ENCODE measurements around the gene SLC25A33. TPM values are rescaled to one million over a fixed set of nuclear protein-coding genes. Genes with fewer than 3 reads are reported as not detected.

SLC25A33 gene
- polyA plus RNA-seq, 3 donors: 4.2 to 4.8 (median 4.5) TPM

- no peak for DNase-seq (ENCODE audit: low read depth in 3 of 3, low spot score in 2 of 3)
Measured at GRCh38 chr1:9586147-9586766, 47.0 kb downstream of the SLC25A33 start.

GRCh38 chr1:9588551-9589143 is 49.4 kb downstream of the SLC25A33 start, which contains the start of gene TMEM201:
TMEM201 (plus strand) TSS chr1:9588911; CDS start chr1:9588931, 20 bp downstream.
- DNase-seq (ENCODE audit: low read depth in 3 of 3, low spot score in 2 of 3): peak; percentile 63 to 90 (median 83)

- no peak for DNase-seq (ENCODE audit: low read depth in 3 of 3, low spot score in 2 of 3)
Measured at GRCh38 chr1:9589144-9589718, 50.0 kb downstream of the SLC25A33 start.

GRCh38 chr1:9589719-9590157 is 50.5 kb downstream of the SLC25A33 start:
- DNase-seq (ENCODE audit: low read depth in 3 of 3, low spot score in 2 of 3): no peak

GRCh38 chr1:9590201-9590600 is 50.9 kb downstream of the SLC25A33 start:
- no peak for DNase-seq (ENCODE audit: low read depth in 3 of 3, low spot score in 2 of 3)

- no peak for DNase-seq (ENCODE audit: low read depth in 3 of 3, low spot score in 2 of 3)
Measured at GRCh38 chr1:9590945-9591668, 51.8 kb downstream of the SLC25A33 start.

- no peak for DNase-seq (ENCODE audit: low read depth in 3 of 3, low spot score in 2 of 3)
Measured at GRCh38 chr1:9591669-9592509, 52.6 kb downstream of the SLC25A33 start.

GRCh38 chr1:9592510-9593075 is 53.3 kb downstream of the SLC25A33 start:
- no peak for DNase-seq (ENCODE audit: low read depth in 3 of 3, low spot score in 2 of 3)

- DNase-seq (ENCODE audit: low read depth in 3 of 3, low spot score in 2 of 3): no peak
Measured at GRCh38 chr1:9593147-9593491, 53.9 kb downstream of the SLC25A33 start.

- peak; percentile 67 to 81 (median 73) for DNase-seq (ENCODE audit: low read depth in 3 of 3, low spot score in 2 of 3)
Measured at GRCh38 chr1:9593492-9594465, 54.5 kb downstream of the SLC25A33 start.

GRCh38 chr1:9594471-9595155 is 55.3 kb downstream of the SLC25A33 start:
- no peak for DNase-seq (ENCODE audit: low read depth in 3 of 3, low spot score in 2 of 3)

- DNase-seq (ENCODE audit: low read depth in 3 of 3, low spot score in 2 of 3): no peak
Measured at GRCh38 chr1:9595156-9595967, 56.1 kb downstream of the SLC25A33 start.

- no peak for DNase-seq (ENCODE audit: low read depth in 3 of 3, low spot score in 2 of 3)
Measured at GRCh38 chr1:9595968-9596340, 56.7 kb downstream of the SLC25A33 start.

- DNase-seq (ENCODE audit: low read depth in 3 of 3, low spot score in 2 of 3): no peak
Measured at GRCh38 chr1:9596415-9597123, 57.3 kb downstream of the SLC25A33 start.

- no peak for DNase-seq (ENCODE audit: low read depth in 3 of 3, low spot score in 2 of 3)
Measured at GRCh38 chr1:9597361-9598315, 58.4 kb downstream of the SLC25A33 start.

GRCh38 chr1:9598316-9598700 is 59.0 kb downstream of the SLC25A33 start:
- DNase-seq (ENCODE audit: low read depth in 3 of 3, low spot score in 2 of 3): no peak

All from right renal cortex interstitium (tissue), 3 donors.